Colon (tissue), 2 donors: ENCODE measurements around the gene MERTK.
"Not testable (repeated sequence)": the region's sequence is repeated elsewhere in the genome, so short reads cannot be mapped to it uniquely, and the experiment has no call there.

Source experiments
- FAIRE-seq: peaks from 2 replicates; lab custom pipeline; 2012; peaks lifted over from hg19 to GRCh38; lab: Jason Lieb, UNC
- donor health status: control.
- donor health status: control.

Gene MERTK

DNA sequence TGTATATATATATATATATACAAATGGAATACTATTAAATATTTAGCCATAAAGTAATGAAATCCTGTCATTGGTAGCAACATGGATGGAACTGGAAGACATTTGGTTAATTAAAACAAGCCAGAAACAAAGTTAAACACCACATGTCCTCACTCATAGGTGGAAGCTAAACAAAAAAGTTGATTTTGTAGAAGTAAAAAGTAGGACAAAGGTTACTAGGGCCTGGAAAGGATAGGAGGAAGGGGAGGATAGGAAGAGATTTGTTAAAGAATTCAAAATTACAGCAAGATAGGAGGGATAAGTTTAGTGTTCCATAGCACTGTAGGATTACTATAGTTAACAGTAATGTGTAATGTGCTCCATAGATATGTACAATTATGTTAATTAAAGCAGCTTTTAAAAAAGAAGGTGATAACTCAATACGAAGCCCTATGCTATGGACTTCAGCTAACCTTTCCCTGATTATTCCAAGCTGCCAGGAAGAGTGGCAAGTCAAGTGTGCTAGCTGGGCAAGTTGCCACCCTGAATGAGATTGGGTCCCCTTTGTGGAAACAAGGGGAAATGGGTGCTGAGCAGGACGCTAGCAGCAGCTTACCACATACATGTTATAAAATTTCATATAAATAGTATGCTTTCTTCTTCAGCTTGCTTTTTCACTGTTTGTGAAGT lies 12.3 kb downstream of the MERTK start:
- FAIRE-seq, result no peak

DNA sequence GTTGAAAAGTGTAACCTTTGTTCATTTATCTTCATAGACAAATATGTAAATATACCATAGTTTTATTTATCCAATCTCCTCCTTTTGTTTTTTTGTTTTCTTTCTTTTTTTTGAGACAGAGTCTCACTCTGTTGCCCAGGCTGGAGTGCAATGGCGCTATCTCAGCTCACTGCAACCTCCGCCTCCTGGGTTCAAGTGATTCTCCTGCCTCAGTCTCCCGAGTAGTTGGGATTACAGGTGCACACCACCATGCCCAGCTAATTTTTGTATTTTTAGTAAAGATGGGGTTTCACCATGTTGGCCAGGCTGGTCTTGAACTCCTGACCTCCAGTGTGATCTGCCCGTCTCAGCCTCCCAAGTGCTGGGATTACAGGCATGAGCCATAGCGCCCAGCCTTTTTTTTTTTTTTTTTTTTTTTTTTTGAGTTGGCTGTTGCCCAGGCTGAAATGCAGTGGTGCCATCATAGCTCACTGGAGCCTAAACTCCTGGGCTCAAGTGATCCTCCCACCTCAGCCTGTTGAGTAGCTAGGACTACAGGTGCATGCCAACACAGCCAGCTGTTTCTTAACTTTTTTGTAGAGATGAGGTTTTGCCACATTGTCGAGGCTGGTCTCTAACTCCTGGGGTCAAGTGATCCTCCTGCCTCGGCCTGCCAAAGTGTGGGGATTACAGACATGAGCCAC lies 13.0 kb downstream of the MERTK start:
- FAIRE-seq, result not testable (repeated sequence)

DNA sequence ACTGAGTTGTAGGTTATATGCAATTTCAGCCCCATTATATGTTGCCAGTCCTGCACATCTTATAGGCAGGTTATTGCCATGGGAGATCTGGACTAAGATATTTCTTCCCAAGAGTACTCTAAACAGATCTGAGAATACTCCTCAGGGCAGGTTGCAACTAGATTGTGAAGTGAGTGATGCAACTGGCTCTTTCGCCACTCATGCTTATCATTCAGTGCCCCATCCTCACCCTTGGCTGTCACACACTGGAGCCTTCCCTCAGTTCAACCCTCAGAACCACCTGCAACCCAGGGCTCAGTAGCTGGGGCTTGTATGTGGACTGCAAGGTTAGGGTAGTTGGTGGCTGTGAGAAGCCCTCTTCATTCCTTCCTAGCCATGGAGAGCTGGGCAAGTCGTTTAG lies 14.1 kb downstream of the MERTK start:
- FAIRE-seq, result no peak

DNA sequence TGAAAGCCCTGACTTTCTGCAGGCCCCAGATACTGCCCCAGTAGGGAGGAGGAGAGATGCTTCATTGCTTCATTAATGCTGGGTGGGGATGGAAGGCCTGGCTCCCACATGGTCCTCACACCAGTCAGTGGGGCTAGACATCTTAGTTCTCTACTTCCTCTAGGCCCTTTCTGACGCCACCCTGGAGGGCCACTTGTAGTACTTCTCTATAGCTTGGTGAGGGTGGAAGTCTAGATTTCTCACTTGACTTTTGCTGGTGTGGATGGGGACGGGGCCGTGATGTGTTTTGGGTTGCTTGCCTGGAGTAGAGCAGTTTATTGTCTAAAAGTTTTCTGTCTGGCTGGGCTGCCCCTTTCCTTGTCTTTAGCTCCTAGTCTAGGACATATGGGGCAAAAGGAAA lies 18.7 kb downstream of the MERTK start:
- no peak for FAIRE-seq

DNA sequence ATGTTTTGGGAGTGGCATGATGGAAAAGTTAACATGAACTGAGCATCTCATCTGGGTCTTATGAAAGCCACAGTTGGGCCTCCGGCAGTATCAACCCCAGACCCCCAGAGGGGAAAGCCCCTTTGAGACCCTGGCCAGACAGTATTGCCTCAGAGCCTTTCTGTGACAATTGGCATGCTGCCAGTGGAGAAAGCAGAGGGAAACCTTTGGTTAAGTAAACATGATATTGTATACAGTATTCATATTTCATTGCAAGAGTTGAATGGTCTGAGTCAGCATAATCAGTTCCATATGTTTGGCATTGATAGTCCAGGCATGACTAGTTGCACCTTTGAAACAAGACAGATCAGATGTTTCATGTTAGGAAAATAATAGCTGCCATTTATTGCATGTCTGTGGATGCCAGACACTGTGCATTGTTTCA lies 20.0 kb downstream of the MERTK start:
- FAIRE-seq, result no peak

DNA sequence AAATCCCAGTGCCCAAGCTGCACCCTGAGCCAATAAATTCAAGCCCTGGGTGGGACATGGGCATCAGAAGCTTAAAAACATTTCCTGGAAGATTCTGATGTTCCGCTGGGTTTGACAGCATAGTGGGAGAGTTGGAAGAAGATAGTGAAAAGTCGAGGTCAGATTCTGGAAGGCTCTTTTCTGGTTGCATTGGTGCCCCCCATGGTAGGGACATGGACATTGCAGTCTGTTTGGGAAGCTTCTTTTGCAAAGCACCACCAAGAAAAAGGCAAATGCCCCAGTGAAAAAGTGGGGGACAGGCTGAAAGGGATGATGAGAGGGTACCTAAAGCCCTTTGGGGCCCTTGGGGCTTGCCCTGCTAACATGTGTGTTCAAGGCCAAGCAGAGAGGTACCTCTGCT lies 21.0 kb downstream of the MERTK start:
- FAIRE-seq, result no peak

DNA sequence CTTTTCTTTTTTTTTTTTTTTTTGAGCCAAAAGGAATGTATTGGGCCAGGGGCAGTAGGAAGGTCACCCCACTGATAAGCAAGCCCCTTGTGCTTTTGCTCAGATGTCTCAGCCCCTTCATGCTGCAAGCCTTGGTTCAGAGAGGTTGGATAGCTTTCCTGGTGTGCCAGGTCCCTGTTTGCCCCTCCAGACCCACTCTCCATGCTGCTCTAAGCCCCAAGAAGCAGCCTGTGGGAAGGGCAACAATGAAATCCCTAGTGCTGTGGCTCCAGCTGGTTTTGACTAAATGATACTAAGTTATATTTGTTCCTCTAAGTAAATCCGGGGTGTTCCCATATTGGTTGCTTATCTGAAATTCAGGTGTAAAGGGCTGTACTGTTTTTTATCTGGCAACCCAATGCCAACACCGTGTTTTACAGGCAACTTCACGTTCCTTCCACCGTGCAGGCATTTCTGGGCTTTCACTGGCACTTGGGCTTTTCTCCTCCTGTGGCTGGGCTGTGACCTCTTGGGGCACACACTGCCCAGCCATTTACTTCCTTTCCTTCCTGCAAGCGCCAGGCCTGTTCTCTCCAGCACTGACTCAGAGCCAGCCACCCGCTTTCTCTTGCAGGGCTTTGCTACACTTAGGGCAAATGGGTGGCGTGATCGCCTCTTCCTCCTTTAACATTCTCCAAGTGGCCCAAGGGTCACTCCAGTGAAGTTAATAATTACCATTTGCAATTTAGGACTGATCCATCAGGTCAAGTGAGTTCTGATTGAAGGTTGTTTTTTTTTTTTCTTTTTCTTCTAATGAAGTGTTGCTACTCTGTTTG lies 21.6 kb downstream of the MERTK start:
- FAIRE-seq, result no peak

DNA sequence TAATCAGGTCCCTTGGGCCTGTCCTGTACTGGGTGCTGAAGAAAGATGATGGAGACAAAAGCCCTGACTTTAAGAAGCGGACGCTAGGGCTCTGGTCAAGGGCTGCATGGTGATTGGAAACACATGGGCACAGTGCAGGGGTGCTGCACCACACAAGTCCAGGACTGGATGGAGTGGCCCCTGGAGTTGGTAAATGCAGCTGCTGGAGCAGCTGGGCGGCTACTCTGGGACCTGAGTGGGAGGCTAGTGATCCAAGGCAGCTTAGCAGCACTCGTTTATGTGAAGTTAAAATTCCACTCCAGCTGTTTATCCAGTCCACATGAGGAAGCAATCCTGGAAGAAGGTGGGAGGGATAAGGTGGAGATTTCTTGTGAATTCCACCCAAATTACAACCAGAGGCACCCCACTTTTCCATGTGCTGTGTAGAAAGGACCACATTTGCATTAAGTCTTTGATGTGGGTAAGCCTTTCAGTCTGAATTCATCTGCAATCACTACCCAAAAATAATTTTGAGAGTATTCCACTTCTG lies 24.9 kb downstream of the MERTK start:
- no peak for FAIRE-seq

DNA sequence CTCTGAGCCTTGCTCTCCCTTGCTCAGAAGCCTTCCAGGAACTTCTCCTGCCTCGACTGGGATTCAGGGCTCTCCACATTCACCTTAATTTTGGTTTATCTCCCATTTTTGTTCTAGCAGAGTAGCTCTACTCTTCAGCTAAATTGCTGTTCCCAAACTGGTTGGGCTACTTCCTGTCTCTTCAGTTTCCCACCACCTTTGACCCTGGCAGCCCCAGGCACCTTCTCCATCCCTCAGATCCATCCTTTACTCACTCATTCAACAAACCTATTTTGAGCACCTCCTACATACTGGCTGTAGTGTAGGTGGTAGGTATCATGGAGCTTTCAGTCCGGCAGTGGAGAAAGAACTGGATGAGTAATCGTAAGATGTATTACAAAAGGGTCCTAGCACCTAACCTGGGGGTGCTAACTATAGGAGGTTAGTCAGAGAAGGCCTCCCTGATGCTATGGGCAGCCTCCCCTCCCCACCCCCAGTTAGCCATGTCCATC lies 26.3 kb downstream of the MERTK start:
- no peak for FAIRE-seq

DNA sequence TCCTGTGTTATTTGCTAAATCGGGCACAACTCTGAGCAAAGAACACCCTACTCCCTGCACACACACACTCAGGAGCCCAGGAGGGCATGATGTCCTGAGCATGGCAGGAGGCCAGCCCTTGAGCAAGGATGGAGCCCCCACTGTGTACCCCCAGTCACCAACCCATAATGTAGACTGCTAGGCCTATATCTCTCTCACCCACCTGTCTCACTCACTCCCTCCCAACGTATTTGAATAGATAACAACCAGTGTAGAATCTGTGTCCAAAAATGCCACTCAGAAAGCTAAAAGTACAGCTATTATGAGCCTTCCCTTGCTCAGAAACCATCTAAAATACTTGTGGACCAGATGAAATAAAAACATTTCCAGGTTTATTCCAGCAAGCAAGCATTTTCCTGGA lies 29.3 kb downstream of the MERTK start:
- no peak for FAIRE-seq

DNA sequence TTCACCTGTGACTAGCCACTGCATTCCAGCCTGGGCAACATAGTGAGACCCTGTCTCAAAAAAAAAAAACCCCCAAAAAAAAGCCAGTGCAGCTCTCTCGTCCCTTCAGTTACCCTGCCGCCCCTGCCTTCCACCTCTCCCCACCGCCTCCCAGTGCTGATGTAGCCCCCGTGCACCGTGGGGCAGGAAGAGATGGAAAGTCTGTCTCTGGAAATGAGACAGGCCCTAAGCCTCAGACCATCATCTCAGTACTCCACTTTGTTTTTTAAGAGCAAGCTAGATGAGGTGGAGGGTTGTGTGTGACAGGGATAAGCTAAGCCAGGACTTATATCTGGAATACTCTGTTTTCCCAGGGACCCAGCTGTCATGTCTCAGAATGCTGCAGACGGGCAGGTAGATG lies 32.0 kb downstream of the MERTK start:
- no peak for FAIRE-seq

DNA sequence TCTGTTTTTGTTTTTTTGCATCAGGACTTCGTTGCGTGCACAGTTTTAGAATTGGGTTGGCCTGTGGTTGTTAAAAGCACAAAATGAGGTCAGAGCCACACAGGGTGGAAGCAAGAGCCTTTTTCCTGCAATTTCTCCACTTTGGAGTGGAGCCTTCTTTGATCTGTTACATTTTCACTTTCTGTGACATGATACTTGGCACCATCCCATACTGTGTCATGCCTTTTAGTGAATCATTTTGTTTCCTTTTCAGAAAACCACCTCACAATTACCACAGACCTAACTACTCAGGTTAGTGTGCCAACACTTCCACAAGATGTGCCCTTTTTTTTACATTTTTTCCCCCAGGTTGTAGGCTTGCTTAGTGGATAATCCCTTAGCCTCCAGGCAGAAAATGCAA lies 32.5 kb downstream of the MERTK start:
- no peak for FAIRE-seq

DNA sequence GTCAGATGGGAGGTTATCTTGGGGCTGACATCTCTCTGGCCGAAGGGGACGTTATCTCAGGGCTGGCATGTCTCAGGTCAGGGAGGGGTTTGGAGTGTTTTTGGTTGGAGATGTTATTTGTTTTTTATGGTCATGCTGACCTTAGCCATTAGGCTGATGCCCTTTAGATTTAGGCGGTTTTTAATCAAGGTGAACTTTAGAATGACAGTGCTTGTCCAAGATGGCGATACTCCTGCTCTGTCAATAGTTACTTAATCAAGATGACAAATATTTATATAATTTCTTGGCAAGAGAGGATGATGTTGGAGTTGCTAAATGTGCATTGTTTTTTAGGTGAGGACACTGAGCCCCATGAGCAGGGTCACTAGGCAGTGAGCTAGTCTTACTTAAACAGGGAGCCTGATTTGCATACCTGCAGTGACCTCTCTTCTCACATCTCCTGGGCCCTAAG lies 34.5 kb downstream of the MERTK start:
- FAIRE-seq, result no peak

DNA sequence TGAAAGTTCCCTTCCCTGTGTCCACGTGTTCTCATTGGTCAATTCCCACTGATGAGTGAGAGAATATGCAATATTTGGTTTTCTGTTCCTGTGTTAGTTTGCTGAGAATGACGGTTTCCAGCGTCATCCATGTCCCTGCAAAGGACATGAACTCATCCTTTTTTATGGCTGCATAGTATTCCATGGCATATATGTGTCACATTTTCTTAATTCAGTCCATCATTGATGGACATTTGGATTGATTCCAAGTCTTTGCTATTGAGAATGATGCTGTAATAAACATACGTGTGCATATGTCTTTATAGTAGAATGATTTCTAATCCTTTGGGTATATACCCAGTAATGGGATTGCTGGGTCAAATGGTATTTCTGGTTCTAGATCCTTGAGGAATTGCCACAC lies 35.5 kb downstream of the MERTK start:
- not testable (repeated sequence) for FAIRE-seq

DNA sequence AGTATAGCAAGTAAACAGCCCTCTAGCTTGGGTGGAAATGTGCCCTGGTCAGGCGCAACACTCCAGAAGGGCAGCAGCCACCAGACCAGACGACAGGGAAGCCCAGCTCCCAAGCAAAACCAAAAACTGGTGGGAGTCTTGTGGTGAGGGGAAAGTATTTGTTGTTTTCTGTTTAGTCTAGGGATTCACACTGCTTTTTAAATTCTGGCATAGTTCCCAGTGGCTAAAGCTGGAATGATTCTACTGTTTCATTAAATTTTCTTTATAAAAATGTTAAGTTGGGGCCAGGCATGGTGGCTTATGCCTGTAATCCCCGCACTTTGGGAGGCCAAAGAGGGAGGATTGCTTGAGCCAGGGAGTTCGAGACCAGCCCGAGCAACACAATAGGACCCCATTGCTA lies 38.5 kb downstream of the MERTK start:
- FAIRE-seq, result no peak

DNA sequence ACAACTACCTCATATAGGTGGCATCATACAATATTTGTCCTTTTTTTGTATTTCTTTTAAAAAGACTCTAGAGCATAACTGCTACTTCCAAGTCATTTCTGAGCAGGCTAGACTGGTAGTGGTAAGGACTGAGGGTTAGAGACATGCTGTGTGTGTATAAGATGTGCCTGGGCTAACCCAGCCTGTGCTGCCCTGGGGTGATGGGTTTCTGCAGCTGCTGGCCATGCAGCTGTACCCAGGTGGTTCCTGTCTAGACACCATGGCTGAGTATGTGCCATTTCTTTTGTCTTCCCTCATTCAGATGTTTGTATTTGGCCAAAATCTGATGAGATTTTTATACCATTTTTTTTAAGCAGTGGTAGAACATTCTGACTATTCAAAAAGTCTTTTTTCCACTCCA lies 40.0 kb downstream of the MERTK start:
- FAIRE-seq, result no peak

DNA sequence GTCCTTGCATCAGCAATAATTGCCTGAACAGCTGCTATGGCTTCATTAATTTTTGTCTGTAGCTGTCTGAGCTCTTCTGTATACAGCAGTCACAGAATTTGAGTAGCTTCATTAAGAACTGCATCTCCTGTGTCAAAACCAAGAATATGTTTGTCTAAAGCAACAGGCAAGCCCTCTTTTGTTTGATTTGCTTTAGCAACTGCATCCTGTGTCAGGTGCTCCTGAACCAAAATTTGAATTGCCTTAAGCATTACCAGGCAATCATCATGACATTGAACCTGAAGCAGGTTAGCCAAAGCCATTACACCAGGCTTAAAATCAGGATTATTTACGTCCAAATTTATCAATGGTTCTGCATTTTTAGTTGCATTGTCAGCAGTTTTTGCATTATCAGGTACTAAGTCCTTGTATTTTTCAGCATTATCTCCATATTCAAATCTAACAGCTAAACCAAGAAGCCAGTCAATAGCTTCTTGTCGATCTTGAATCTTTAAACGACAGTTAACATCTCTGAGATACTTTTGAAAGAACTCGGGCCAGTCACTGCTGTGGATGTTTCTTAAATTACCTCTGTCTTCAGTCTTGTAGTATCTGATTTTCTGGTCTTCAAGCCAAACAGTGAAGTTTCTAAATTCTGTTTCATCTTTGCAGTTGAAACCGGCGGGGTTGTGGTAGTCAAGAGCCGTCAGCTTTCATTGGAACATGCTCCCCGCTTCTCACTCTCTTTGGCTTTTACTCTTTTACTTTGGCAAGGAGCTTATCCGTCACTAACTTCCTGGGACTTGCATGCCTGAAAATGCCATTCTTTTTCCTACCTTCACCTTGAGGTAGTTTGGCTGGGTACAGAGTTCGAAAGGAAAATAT lies 42.2 kb downstream of the MERTK start:
- FAIRE-seq, result no peak

DNA sequence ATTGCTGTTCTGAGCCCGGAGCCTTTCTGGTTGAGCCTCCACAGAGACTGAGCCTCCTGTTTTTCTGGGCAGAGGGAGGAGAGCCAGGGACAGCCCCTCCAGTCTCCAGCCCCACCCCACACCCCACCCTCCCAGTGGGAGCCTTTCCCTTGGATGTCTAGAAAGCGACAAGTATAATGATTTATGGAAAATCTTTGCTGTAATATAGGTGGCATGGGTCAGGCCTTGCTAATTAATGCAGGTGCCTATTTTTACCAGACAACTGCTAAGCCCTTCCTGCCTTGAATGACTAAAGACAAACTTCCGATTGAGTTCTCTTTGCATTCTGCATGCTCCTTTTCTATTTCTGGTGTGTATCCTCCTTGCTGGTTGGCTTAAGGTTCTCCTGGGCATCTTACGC lies 43.1 kb downstream of the MERTK start:
- FAIRE-seq, result no peak

DNA sequence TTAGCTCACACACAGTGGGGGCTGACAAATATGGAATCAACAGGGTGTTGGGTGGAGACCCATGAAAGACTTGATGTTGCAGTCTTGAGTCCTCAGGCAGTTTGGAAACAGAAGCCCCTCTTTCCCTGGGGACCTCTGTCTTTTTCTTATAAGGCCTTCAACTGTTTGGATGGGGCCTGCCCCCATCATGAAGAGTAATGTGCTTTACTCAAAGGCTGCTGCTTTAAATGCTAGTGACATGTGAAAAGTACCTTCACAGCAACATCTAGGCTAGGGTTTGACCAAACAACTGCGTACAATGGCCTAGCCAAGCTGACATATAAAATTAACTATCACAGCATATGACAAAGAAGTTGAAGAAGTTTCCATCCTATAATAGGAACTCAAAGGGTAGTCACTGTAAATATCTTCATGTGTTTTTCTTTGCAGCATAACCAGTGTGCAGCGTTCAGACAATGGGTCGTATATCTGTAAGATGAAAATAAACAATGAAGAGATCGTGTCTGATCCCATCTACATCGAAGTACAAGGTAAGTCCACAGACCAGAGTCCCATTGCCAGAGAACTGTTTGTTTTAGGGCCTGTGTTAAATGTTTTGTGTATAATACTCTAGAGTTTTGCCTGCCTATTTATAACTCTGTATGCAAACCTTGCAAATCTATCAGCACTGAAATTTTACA lies 46.3 kb downstream of the MERTK start:
- no peak for FAIRE-seq

DNA sequence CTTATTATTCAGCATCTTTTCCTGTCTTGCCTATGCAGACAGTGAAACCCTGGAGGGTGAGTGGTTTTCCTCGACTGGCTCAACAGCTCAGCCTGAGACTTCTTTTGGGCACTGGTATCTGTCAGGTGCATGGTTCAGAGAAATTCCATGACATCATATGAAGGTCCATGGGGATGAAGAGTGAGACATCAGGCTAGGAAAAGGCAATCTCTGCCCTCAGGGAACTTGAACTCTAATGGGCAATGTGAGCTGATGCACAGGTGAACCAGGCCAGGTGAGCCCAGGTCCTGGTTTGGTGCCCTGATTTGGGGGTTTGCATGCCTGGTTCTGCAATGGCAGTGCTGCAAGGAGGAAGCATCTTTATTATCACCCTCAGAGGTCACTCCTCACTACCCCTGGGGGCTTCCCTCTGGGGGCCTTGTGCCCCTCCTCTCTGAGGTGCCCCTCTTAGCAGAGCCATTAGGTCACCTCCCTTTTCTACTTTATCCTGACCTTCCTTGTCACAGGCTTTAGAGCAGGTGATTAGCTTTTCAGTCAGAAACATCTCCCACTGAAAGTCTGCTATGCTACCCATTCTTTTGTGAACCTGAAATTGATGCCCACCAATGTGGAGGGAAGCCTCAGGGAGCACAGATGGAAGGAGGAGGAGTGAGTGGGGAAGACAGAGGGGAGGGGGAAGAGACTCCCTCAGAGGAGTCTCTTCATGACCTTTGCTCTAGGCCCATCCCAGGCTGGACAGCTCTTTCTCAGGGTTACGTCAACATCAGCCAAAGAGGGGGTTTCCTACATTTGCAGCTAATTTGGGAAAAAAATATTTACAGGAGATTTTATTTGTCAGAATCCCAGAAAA lies 47.3 kb downstream of the MERTK start:
- FAIRE-seq, result no peak
